COLO829 (cell line): Measurements from ENCODE around the gene SRP14.
"Not testable (repeated sequence)": the region's sequence is repeated elsewhere in the genome, so short reads cannot be mapped to it uniquely, and the experiment has no call there.

Experiments used
- DNase-seq: peaks from one replicate; pipeline ENCODE4 v3.0.0; 2012; ENCODE audit warnings: low spot score

The SRP14 gene

GRCh38 chr15:40050788-40051470, 11.9 kb upstream of the SRP14 start:
- no peak for DNase-seq

- DNase-seq: no peak
These were observed 10.0 kb upstream of the SRP14 start for GRCh38 chr15:40048926-40049475.

- DNase-seq: no peak
These were observed 9.3 kb upstream of the SRP14 start for GRCh38 chr15:40048211-40048792.

GRCh38 chr15:40047415-40048210, 8.6 kb upstream of the SRP14 start:
- no peak for DNase-seq

- no peak for DNase-seq
These were observed 7.9 kb upstream of the SRP14 start for GRCh38 chr15:40046721-40047414.

- DNase-seq: no peak
These were observed 6.7 kb upstream of the SRP14 start for GRCh38 chr15:40045572-40046217.

- DNase-seq: peak; percentile 75
These were observed 6.0 kb upstream of the SRP14 start for GRCh38 chr15:40044717-40045571.

GRCh38 chr15:40043927-40044716, 5.1 kb upstream of the SRP14 start:
- DNase-seq: no peak

- DNase-seq: no peak
These were observed 3.9 kb upstream of the SRP14 start for GRCh38 chr15:40042791-40043320.

GRCh38 chr15:40040770-40041169, 1.8 kb upstream of the SRP14 start:
- DNase-seq: no peak

- DNase-seq: no peak
These were observed 1.3 kb upstream of the SRP14 start for GRCh38 chr15:40040293-40040635.

GRCh38 chr15:40038275-40038637, 725 bp downstream of the SRP14 start:
- no peak for DNase-seq

- DNase-seq: no peak
These were observed 1.3 kb downstream of the SRP14 start for GRCh38 chr15:40037721-40038120.

- DNase-seq: not testable (repeated sequence)
These were observed 3.8 kb downstream of the SRP14 start for GRCh38 chr15:40035182-40035581.

- DNase-seq: no peak
These were observed 4.6 kb downstream of the SRP14 start for GRCh38 chr15:40034186-40034946.

GRCh38 chr15:40032125-40032839, 6.7 kb downstream of the SRP14 start:
- DNase-seq: peak; percentile 28

- no peak for DNase-seq
These were observed 7.7 kb downstream of the SRP14 start for GRCh38 chr15:40031300-40031699.
